ENCODE data around the gene GAREM1.

GAREM1 gene

DNA sequence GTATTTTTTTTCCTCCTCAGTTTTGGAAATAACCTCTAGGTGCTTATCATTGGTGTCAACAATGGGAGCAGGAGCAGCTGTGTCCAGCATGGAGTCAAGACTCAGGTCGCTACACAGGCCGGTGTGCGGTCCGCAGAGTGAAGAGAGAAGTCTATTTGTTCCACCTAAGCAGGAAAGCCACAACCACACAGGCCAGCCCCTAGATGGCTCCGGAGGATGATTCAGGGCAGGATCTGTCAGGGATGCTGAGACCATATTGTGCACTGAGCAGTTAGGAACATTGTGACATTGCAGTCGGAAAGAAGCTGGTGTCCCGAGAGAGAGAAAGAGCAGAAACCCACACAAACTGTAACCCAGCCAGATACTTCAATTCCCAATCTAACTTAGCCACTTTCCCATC is 136.9 kb downstream of the GAREM1 start:
- peak in 3 of 56 donors; percentile 12 to 23 (median 14) for DNase-seq

DNA sequence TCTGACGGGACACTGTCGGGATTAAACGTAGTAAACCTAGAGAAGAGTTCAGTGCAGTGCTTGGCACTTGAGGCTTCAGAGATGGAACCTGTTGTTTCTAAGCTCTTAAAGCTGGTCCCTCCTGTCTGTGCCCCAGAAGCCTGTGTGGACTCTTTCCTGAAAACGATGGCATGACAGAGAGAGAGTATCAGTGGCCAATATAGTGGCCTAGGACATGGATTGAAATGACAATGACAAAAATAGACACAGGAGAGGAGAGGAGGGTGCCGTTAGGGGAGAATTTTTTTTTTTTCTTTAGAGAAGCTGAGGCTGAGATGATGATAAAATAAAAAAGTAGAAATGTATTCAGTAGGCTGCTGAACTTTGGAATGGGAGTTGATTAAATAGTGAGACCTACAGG is 138.0 kb downstream of the GAREM1 start:
- DNase-seq: no peak

DNA sequence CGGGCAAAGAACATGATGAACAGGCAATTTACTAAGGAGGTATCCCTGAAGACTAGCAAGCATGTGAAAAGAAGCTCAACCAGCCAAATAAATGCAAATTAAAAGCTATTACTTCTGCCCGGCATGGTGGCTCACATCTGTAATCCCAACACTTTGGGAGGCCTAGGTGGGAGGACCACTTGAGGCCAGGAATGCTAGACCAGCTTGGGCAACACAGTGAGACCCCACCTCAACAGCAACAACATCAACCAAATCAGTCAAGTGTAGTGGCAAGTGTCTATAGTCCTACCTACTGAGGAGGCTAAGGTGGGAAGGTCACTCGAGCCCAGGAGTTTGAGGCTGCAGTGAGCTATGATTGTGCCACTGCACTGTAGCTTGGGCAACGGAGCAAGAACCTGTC is 141.7 kb downstream of the GAREM1 start:
- DNase-seq: no peak

DNA sequence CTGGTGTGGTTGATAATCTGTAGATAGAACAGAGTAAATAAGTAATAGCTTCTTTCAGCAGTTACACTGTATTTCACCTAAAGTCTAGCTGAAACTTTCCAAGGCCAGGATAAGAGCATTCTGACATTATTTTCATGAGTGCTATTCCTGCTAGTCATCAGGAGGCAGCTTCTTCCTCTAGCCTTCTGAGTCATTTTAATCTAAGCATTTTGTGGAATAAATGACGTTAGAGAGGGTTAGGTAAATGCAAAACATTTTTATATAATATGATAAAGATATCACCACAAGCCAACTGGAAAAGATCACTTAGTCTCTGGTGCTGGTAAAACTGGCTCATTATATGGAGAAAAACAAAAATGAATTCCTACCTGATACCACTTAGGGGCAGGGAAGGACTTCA is 142.3 kb downstream of the GAREM1 start:
- DNase-seq: no peak

DNA sequence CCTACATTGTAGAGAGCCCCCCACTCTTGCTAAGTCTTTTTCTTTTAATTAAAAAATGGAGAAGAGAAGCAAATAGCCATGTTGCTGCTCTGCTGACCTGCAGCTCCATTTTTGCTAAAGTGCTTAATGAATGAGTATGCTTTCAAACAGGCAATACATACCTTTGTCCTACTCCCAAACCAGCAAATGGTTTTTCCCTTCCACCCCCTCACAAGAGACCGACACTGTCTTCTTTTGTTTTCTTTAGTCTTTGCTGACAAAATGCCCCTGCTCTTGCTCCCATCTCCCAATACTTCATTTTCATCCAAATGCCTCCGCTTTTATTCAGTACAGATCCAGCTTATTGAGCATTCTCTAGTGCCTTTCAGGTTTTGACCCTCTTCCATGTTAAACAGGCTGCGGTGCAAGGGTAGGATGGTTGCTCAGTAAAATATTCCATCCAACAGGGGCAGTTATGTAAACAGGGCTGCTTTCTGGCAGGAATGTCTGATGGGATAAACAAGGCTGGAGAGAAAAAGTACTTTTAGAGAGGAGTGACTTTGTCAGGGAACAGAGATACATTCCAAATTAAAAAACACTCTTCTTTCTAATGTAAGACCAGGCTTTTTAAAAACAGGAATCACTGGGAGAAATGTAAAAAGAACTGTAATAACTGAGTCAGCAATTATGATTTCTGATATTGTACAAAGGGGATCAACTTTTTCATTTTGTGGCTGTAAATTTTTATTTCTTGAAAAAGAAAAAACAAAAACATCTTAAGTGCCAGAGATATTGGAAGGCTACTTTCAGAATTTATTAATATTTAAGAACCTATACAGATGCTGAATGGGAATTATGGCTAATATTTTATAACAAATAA is 144.0 kb downstream of the GAREM1 start:
- DNase-seq: peak in 3 of 56 donors; percentile 4 to 18 (median 16)

DNA sequence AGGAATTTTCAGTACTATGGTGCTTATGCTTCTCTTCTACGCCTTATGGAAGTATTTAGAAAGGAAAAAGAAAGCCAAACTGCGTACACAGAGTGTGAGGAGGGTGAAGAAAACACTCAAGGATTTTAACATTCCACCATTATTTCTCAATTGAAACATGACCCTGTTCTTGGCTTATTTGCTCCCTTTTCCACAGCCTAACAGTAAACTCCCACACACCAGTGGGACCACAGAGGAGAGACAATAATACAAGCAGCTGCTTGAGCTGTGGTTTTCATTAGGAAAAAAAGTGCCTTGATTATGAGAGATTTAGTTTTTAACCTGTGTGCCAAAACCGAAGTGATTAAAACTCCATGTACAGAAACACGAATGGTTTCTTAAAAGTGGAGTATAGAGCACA is 146.5 kb downstream of the GAREM1 start:
- no peak for DNase-seq

DNA sequence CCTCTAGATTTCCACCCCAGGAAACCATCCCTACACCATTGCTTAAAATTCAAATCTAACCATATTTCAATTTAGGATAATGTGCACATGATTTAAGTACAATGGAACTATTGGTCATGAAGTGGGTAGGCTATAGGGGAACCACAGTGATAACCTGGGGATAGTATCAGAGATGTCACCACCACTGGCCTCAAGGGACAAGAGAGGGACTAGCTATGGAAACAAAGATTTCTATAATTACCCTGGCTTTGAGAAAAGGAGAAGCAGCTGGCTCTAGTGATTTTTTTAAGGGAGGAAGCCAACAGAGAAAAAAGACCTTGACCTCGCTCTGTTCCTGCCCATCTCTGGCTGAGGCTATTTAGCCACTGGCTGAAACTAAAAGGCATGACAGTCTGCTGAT is 148.9 kb downstream of the GAREM1 start:
- no peak for DNase-seq

DNA sequence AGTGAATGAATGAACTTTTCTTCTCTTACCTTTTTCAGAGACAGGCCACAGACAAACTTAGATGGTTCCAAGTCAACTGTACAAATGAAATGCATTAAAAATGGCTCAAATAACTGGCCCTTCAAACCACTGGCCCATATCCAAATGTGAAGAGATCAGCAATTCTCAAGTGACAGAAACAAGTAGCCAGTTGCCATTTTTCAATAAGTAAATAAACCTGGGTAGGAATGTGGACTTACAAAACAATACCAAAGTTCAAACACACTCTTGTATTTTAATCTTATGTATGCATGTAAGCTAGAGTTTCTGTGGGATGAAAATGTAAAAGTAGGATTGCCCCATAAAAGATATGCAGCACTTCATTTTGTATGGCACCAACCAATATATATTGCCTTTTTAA is 151.6 kb downstream of the GAREM1 start:
- DNase-seq: no peak

DNA sequence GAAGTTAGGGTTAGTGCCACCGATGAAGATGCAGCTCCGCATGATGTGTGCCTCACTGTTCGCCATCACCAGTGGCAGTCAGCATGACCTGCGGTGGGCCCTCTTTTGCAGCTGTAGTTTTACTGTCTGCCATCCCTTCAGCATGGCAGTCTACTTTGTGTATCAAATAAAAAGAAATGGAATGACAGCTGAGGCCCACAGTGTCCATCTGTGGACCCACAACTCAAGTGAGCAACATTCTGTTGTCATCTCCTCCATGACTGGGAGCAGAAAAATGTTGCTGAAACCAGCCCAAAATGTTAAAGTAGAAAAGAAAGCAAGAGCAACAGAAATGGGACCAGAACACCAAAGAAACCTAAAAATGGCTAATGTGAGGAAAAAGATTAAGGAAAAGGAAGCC is 152.1 kb downstream of the GAREM1 start:
- DNase-seq: no peak

DNA sequence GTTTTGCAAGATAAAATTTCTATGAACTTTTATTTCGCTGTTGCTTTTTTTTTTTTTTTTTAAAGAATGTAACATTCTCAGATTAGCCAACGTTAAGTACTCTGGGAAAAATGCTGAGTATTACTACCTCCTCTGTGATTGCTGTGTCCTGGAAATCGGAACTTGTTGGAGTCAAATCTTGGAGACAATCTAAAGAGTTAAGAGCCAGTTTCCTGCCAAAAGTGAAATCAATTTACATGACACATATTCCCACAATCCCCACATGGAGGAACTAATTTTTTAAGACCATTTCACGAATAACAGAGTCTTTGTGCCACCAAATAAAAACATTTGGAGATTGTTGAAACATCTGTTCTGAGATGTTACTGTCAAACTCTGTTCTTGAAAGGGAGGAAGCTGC is 153.0 kb downstream of the GAREM1 start:
- DNase-seq: no peak

DNA sequence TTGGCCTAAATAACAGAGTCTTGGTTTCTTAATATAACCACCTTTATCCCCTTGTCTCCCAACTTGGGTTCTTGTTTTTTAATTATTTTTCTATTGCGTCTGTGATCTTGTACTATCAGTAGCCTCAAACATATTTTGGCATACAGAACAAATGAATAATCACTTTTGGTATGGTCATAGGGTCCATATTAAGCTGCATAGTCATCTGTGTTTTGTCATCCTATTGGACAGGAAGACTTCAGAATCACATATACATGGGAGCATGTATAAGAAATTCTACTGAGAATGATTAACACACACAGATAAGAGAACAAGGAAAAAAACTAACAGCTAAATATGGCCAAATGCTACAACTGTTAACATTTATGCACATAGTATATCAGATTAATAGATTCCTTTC is 154.8 kb downstream of the GAREM1 start:
- no peak for DNase-seq

DNA sequence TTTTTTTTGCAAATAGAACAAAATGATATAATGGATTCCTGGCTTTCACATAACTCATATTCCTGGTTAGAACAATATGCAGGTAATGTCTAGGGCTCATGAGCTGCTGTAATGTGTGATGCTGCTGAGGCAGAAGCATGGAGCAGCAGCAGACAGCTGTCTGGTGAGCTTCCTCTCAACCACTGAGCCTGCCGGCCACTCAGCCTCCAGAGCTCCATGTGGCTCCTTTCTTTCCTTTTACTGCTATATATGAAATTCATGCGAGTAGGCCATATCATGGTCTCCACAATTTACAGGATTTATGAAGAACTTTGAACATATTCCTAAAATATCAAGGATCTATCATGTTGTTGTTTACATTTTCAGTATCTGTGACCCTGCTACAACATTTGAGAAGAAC is 159.9 kb downstream of the GAREM1 start:
- no peak for DNase-seq

DNA sequence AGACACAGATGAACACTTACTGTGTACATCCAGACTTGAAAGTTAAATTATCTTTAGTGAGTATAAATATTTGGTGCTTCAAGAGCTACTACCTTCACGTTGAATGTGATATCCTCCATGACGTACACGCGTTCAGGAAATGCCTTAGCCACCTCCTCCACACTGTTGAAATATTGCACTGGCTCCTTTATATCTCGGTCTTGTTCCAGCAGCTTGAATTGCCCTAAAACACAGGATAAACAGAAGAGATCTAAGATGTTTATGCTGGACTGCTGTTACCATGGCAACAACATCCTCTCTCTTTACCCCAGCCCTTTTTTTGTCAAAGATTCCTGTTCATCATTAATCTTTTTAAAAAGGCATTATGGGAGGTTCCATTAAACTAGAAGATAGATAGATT is 160.6 kb downstream of the GAREM1 start:
- DNase-seq: no peak

DNA sequence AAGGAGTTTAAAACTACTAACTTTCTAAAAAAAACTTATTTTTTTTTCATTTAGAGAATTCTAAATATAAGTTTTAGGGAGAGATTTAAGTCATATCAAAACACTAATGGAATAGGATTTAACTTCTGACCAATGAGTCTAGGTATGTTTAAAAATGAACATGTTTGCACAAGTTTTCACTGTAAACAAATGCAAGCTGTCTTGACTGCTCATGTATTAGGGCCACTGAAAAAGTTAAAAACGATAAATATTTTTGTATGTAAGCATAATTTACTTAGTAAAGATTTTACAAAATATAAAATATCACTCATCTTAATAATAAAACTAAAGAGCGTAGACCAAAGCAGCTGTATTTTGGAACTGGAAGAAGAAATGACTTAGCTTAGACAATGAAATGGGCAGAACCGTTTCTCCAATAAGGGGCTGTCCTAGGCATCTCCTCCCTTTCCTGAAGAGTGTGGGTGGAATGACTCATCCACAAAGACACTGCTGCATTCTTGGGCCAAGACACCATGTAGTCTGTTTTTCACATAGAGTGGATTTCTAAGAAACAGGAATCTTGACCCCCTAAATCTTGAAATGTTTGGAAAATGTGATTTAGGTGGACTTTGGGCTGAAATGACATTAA is 162.1 kb downstream of the GAREM1 start:
- no peak for DNase-seq

DNA sequence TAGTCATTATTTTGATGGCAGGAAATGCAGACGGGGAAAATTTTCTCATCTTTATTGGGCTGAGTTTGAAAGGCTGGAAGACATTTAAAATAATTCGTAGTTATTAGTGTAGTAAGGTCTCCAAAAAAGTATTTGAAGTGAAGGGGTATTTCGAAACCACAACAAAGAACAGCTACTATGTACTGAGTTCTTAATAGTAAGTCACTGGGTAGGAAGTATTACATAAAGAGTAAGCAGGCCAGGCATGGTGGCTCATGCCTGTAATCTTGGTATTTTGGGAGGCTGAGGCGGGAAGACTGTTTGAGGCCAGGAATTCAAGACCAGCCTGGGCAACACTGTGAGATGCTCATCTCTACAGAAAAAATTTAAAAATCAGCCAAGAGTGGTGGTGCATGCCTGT is 167.3 kb downstream of the GAREM1 start:
- no peak for DNase-seq

DNA sequence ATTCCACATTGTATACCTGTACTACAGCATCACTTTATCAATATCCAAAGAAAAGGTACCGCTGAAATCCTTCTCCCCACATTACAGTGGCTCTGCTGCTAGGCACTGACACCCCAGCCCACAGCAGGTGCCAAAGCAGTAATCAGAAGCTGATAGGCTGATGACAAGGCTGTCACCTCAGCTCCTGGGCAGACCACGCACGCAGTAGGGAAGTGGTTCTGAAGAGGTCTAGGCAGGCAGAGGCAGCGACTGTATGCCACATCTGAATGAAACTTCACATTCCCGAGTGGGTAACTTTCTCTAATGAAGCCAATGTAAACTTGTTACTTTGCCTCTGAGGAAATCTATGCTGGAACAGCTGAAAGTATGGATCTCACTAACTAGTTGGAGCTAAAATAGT is 167.9 kb downstream of the GAREM1 start:
- DNase-seq: no peak

DNA sequence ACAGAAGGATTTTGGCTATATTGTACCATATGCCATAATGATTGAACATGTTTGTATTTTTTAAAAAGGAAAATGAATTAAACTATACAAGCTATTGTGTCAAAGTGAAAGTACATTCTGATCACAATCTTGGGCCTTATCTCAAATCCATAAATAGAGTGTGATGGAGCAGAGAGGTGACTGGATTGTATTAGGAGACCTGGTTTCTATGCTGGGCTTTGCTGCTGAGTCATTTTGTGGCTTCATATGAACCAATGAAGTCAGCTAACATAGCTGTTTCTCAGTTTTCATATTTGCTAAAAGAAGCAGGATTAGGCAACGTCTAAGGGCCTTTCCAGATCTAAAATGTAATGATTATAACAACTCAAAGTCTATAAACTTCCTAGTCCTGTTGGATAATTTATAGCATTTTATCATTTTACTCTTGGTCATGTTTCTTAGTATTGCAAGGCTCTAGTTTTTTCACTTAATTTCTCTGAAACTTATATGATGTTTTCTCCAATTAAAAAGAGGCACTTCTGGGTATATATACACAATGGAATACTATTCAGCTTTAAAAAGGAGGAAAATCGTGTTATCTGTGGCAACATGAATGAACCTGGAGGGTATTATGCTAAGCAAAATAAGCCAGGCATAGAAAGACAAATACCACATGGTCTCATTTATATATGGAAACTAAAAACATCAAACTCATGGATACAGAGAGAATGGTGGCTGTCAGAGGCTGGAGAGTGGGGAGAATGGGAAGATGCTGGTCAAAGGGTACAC is 168.5 kb downstream of the GAREM1 start:
- DNase-seq: no peak

DNA sequence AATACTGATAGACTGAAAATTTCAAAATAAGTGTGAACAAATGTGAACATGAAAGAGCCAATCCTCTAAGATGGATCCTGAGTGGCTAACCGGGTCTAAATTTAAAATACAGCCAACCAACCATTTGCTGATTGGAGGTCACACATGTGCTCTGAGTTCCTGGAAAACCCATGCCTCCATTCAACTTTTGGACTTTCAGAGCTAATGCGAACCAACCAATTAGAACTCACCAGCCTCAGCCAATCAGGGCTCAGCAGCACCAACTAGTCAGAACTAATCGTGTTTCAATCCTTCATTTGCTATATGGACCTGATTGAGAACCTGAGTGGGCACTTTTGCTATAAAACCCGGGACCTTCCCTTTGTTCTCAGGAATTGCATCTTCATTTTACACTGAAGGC is 169.3 kb downstream of the GAREM1 start:
- DNase-seq: no peak

DNA sequence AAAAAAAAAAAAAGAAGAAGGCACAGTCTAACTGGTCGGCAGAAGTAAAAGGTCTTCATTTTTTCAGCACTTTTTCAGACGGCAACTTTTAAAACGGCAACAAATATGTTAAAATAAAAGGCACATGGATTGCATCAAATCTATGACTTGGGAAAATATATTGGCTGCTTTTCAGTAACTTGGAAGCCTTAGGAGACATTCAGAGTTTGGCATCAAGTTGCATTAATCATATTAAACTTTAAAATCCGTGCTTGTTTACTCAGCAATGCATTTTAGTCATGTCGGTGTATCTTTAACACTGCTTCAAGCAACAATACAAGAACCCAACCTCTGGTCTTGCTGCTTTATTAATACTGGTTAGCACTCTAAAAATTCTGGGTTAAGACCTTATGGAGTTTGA is 169.8 kb downstream of the GAREM1 start:
- DNase-seq: no peak

DNA sequence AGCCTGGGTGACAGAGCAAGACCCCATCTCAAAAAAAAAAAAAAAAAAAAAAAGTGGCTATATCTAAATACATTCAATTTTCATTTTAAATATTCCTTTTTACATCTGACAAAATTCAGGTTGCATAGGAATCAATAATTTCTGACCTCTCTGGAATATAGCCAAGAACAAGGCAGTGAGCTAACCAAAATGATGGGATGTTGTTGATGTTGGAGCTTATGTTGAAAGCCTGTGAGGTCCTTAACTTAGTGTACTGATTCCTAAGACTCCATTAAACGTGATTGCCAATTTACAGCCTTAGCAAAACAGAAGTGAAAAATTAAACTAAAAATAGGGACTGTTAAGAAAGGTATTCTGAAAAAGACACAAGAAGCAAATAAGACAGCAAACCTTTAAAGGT is 171.2 kb downstream of the GAREM1 start:
- DNase-seq: no peak

DNA sequence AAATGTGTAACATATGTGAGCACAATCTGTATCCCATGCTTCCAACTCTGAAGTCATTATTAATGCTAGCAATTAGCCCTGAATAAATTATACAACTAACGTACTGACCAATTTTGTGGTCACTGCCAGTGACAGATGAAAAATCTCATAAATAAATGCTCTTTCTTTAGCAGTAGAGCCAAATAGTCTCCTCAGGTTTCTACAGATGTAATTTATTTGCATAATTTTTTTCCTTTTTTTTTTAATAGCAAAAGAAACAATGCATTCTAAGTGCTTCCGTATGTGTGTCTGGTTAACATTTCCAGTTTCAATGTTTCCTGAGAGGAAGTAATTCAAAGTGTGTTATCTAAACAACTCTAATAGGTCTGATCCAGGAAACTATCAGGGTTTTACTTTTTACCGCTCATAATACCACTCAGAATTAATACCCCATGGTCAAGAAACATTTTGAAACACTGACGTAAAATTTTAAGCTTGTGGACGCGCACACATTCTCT is 172.5 kb downstream of the GAREM1 start:
- no peak for DNase-seq

DNA sequence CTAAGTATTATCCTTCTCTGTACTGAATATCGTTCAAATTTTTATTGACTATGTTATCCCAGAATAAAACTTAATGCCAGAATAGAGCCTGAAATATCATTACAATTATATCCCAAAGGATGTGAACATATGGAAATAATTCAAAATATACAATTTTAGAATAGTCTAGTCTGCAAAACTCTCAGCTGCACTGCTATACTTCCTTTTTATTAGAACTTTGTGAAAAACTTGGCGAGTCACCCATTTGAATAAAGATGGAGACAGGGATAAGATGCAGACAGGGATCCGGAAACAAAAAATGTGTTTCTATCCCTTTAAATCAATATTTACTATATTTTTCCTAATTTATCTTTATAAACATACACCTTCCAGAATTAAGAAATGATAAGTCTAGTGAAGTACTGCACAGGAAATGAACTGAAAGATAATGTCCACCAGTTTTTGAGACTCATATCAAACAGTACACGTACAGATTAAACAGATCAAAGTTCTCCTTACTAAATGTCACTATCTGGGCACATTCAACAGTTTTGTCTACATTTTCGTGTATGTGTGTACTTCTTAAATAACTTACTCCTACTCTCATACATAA is 173.0 kb downstream of the GAREM1 start:
- DNase-seq: no peak

Measured in amygdala (tissue), 56 donors.